GM19372 (cell line): Measurements from ENCODE around the gene SETBP1.

Experiments used
- ATAC-seq: cut with Tn5 transposase; IDR thresholded peaks from one replicate; pipeline ENCODE4 v1.9.1; 2021; ENCODE audit warnings: mild to moderate bottlenecking, low read depth, moderate library complexity; ENCODE audit not compliant: unreplicated experiment

Gene SETBP1

GRCh38 chr18:45046961-45047360 is 366.3 kb downstream of the SETBP1 start:
- ATAC-seq = no peak

DNA sequence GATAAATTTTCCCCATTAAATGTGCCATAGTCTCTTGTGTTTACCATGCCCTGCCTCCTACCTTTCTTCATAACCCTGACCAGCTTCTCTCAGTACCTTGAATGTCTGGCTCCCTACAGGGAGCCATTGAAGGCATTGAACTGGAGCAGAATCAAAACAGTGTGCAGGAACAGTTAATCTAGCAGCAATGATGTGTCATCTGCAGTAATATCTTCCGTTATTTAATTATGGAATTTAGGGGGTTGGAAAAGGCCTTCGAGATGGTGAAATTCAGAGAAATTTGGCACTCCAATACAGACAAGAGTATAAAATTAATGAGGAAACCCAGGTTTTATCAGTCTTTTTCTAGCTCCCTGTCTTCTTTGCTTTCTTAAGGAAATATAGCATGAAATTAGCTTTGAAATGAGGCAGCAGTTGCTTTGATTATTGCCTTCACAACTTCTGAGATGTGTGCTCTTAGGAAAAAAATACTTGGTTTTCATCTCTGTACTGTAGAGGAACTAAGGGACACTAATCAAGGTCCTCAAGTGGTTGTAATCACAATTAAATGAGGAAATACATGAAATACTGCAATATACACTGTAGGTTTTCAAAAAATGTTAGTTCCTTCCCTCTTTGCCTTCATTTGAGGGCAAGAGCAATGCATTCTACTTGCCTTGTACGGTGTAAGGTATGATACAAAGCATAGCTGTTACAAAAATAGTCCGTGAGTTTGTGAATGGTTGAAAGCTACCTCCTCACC is 369.1 kb downstream of the SETBP1 start:
- no peak for ATAC-seq

DNA sequence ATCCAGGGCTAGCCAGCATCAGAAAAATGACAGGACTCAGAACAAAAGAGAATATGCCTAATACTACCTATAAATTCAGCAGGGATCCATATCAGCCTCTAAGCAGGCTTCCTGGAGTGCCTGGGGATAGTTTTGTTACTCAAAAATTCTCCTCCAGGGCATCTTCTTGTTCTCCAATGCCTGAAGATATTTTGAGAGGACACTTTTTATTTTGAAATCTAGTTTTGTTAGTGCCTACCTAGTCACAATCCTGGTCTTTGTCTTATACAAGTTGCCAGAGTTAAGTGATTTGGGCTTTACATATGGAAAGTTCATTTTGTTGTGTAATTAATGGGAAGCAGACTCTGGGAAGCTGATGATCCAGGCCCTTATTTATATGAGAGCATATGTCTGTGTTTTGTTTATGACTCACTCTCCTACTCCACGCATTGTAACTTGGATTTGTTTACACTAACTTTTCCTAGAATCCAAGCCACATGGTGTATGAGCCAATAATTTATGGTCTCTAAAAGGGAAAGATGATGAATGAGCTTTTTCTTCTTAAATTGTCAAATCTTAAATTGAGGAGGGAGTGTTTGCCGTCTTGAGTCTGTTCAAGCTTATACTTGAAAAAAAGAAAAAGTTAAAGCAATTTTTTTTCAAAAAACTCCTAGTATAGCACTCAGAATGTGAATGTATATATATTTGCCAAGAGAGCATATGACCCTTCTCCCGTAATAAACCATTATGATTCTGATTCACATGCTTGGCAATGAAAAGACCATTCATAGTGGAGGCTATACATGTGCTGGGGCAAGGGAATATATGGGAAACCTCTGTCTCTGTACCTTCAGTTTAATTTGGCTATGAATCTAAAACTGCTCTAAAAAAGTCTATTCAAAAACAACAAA is 370.3 kb downstream of the SETBP1 start:
- no peak for ATAC-seq

DNA sequence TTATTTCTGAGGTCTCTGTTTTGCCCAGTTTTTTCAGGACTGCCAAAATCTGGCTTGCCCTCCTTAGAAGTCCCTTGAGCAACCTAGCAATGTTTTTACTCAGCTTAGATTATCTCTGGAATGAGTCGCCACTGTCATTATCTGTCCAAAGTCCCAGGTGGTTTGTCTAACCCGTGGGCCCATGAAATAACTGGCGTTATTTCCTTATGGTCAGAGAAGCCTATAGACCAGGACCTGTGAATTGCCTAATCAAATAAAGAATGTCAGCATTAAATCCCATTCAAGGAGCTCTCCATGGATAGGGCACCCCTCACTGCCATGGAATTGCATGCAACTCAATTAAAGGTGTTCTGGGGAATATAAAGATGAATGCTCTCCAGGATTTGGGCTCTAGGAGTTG is 373.9 kb downstream of the SETBP1 start:
- no peak for ATAC-seq

DNA sequence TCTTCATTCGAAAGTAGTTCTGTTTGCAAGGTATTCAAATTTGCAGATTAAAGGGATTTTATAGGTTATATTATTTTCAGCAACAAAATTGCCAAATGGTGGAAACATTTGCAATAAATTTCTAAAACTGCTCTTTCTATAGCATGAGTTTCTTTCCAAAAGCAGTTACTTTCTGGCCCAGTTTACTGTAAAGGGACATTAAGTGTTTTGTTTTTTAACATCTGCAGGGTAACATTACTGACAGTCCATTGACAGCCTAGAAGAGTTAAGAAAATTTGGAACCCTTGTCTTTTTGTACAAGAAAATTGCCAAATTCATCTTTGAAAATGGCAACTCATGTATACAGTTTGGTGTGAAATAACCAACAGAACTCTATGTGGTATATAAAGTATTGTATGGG is 375.1 kb downstream of the SETBP1 start:
- ATAC-seq = no peak

DNA sequence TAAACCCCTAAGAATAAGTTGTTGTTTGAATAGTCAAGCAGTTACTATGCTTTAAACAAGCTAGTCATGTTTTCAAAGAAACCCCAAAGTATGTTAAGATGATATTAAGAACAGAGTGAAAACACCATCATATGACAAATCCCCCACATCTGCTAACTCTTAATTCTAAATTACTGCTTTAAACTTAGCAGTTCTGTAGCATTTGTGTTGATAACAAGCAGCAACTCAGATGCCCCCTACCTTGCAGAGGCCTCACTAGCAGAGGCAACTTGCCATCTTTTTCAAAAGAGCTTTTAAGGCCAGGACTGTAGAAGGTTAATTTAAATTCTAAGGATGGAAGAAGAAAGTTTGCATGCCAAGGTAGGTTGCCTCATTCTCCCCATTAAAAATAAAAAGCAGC is 376.2 kb downstream of the SETBP1 start:
- no peak for ATAC-seq

DNA sequence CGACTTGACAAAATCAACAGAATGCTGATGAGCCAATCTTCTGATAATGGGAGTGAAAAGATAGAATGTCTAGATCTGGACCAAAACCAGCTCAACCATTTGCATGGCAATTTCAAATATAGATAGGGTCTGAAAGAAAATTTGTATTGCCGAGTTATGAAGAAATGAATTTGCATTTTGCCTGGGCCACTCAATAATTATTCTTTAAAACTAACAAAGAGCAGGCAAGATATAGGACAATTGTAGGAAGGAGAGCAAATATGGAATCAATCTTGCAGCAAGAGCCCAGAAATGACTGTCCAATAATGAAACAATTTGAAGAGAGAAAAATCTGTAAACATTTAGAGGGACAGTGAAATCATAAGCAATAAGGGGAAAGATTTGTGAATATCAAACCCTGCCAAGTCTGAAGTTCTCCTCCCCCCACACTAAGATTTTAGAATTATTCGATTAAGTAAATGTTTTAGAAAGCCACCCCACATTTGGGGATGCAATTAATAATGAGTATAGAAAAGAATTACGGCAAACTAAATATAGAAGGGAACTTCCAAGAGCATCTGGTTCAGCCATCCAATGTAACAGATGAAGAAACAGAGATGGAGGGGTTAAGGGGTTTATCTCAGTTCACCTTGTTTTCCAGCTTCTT is 377.4 kb downstream of the SETBP1 start:
- ATAC-seq = no peak

- no peak for ATAC-seq
Measured at GRCh38 chr18:45059695-45060094, 379.0 kb downstream of the SETBP1 start.

GRCh38 chr18:45060102-45060501 is 379.4 kb downstream of the SETBP1 start:
- ATAC-seq = no peak

DNA sequence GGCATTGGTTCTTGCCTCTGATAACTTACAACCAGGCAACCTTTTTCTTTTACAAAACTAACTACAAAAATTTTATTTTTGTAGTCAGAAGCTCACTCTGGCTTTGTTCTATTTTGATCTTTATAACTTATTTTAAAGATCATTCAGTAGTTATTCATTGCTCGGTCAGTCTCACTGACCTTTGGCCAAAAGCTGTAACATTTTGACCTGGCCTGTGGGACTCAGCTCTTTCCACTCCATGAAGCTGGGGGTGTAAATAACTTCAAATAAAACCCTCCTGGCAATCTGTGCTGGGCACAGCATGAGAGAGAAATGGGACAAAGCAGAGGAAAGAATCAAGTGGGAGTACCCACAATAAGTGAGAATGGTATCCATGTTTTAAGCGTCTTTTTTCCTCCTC is 380.7 kb downstream of the SETBP1 start:
- no peak for ATAC-seq

DNA sequence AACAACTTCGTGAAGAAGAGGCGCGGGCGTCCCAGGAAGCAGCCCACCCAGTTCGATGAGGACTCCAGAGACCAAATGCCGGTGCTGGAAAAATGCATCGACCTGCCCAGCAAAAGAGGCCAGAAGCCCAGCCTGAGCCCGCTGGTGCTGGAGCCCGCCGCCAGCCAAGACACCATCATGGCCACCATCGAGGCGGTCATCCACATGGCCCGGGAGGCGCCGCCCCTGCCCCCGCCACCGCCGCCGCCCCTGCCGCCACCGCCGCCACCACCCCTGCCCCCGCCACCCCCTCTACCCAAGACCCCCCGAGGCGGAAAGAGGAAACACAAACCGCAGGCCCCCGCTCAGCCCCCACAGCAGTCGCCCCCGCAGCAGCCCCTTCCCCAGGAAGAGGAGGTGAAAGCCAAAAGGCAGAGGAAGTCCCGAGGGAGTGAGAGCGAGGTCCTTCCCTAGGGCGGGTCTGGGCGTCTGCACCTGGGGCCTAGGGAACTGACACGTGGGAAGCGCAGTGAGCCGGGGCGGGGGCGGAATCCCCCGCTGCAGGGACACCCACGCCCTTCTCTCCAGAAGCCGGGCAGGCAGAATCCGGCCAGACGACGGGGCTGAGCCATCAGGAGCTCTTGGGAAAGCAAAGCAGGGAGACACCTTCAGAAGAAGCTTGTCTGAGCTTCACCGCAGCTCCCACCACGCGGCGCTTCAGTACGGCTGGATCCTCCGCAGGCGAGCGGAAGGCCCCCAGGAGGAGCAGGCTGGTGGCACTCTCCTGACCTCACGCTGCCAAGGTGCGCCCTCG is 382.8 kb downstream of the SETBP1 start:
- ATAC-seq = no peak

DNA sequence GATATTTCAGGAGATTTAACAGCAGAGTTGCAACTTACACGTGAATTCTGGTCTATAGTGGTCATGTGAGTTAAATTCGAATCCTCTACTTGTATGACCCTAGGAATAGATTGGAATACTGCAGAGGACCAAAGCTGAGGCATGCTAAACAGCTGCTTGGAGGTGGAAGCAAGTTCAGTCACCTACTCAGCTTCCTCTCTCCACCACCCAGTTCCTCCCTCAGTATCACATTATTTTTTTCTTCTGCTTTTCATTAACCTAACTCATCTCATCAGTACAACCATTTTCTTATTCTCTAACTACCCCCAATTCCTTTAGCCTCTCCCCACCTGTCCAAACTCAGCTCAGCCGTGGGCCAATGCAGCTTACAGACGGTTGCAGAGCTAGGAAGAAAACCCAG is 385.5 kb downstream of the SETBP1 start:
- ATAC-seq = no peak

DNA sequence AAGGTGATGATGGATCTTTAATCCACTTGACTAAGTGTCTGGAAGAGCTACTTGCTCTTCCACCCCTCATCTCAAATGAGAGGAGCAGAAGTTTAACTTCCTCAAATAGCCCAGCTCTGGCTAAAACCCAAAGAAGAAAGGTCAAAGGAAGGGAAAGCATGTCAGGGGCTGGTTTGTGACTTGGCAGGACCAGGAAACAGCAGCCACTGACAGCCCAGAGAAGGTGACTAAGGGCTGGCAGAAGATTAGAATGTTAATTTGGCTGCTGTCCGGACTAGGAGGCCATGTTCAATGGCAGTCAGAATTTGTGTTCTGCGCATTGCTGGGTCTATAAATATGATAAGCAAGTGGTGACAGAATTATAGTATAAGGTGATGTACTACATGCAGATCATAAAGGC is 386.2 kb downstream of the SETBP1 start:
- no peak for ATAC-seq

DNA sequence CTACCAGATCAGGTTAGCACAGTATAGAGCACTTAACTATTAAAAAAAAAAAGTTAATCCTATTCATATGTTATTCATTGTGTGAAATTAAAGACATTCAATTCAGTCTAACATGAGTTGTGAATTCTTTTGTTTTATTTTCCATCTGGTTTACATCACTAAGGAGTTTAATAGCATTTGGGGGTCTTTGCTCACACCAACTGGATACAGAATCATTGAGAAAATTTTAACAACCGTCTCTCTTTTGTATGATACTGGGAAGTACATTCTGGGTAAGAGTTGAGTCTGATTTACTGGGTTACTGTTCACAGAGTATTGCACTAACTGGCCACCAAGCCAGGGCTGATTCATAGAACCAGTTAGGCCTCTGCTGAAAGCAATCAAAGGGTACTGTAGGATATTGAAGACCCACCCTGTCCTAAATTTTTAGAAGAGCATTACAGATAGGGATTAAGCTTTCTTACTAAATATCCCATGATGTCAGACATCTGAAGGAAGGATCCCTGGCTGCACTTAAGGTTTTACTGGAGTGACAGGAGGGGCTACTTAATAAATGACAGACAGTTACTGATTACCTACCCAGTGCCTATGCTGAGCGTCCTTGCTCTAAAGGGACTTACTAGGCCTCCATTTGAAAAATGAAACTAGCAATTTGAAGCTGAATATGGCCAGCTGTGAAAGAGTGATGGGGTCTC is 387.9 kb downstream of the SETBP1 start:
- ATAC-seq = no peak

- no peak for ATAC-seq
Measured at GRCh38 chr18:45069546-45069945, 388.9 kb downstream of the SETBP1 start.

- no peak for ATAC-seq
Measured at GRCh38 chr18:45071956-45072355, 391.3 kb downstream of the SETBP1 start.

- ATAC-seq = no peak
Measured at GRCh38 chr18:45073556-45073955, 392.9 kb downstream of the SETBP1 start.

- no peak for ATAC-seq
Measured at GRCh38 chr18:45081566-45082181, 401.0 kb downstream of the SETBP1 start.

GRCh38 chr18:45083226-45083855 is 402.7 kb downstream of the SETBP1 start:
- no peak for ATAC-seq
